PC-3 (cell line): Measurements from ENCODE around the gene DBF4B. TPM values are rescaled to one million over a fixed set of nuclear protein-coding genes. Genes with fewer than 3 reads are reported as not detected.

Experiments
- ATAC-seq: fragments of 200-7000 bp; cut with Tn5 transposase; 2 replicates; pipeline ENCODE4 v1.9.1; 2020; ENCODE audit warnings: mild to moderate bottlenecking, moderate library complexity
- BruUV-seq: library from RNA; stranded (reverse); fragments of 400-500 nt; replicated peaks from 2 replicates; lab custom pipeline; 2021; lab: Mats Ljungman, UMichigan
- CTCF ChIA-PET: fragments of 300-600 bp; sonication (Branson Sonifier 250); formaldehyde crosslinking; loops from one replicate; lab custom pipeline; 2022; ENCODE audit warnings: antibody characterized with exemption; lab: Charles Lee
- POLR2A ChIA-PET: fragments of 300-600 bp; sonication (Branson Sonifier 250); formaldehyde crosslinking; loops from one replicate; lab custom pipeline; 2022; ENCODE audit warnings: antibody characterized with exemption; ENCODE audit not compliant: unreplicated experiment; lab: Charles Lee
- DNase-seq: peaks from one replicate; pipeline ENCODE4 v3.0.0-alpha.2; 2015
- H2AFZ ChIP-seq: fragments of 300-600 bp; sonication (generic); 2 replicates; pipeline ENCODE4 v1.6.0; 2016; ENCODE audit warnings: antibody characterized with exemption, low read length
- H3F3A ChIP-seq: fragments of 300-600 bp; sonication (generic); one replicate; pipeline ENCODE4 v1.6.0; 2017; ENCODE audit warnings: antibody characterized with exemption, low read length, control low read depth, mild to moderate bottlenecking; ENCODE audit not compliant: unreplicated experiment
- H3K27ac ChIP-seq: fragments of 300-600 bp; sonication (generic); 2 replicates; pipeline ENCODE4 v1.5.1; 2016; ENCODE audit warnings: mild to moderate bottlenecking, low read length
- H3K27me3 ChIP-seq: fragments of 300-600 bp; sonication (generic); 2 replicates; pipeline ENCODE4 v1.6.1; 2016; ENCODE audit warnings: low read length, mixed read lengths
- H3K36me3 ChIP-seq: fragments of 300-600 bp; sonication (generic); 2 replicates; pipeline ENCODE4 v1.6.1; 2016; ENCODE audit warnings: low read depth, mixed run types, low read length, mixed read lengths
- H3K4me1 ChIP-seq: fragments of 300-600 bp; sonication (generic); 2 replicates; pipeline ENCODE4 v1.5.1; 2016; ENCODE audit warnings: low read length; ENCODE audit not compliant: insufficient read depth
- H3K4me2 ChIP-seq: fragments of 300-600 bp; sonication (generic); 2 replicates; pipeline ENCODE4 v1.6.0; 2016; ENCODE audit warnings: low read length
- H3K4me3 ChIP-seq: fragments of 300-600 bp; sonication (generic); 2 replicates; pipeline ENCODE4 v1.5.1; 2016; ENCODE audit warnings: mild to moderate bottlenecking, low read length, mixed read lengths
- H3K79me2 ChIP-seq: fragments of 300-600 bp; sonication (generic); 2 replicates; pipeline ENCODE4 v1.6.1; 2017; ENCODE audit warnings: low read length, mixed read lengths
- H3K9ac ChIP-seq: fragments of 300-600 bp; sonication (generic); 2 replicates; pipeline ENCODE4 v1.6.0; 2016; ENCODE audit warnings: mild to moderate bottlenecking, low read length
- H3K9me2 ChIP-seq: fragments of 300-600 bp; sonication (generic); replicated peaks from 2 replicates; pipeline ENCODE4 v1.6.1; 2016; ENCODE audit warnings: mixed run types, low read length, mixed read lengths
- H3K9me3 ChIP-seq: fragments of 300-600 bp; sonication (generic); 2 replicates; pipeline ENCODE4 v1.6.1; 2016; ENCODE audit warnings: low read length, mixed read lengths
- H4K20me1 ChIP-seq: fragments of 300-600 bp; sonication (generic); 2 replicates; pipeline ENCODE4 v1.6.1; 2016; ENCODE audit warnings: low read length, mixed read lengths
- CTCF ChIP-seq: fragments of 300-600 bp; sonication (generic); conservative IDR thresholded peaks from 2 replicates; pipeline ENCODE4 v1.5.1; 2017; ENCODE audit warnings: antibody characterized with exemption, low read depth, mild to moderate bottlenecking, low read length
- EZH2 ChIP-seq: fragments of 300-600 bp; sonication (generic); IDR thresholded peaks from one replicate; pipeline ENCODE4 v1.6.1; 2017; ENCODE audit warnings: antibody characterized with exemption, mild to moderate bottlenecking, low read length; ENCODE audit not compliant: unreplicated experiment
- EZH2phosphoT487 ChIP-seq: fragments of 300-600 bp; sonication (generic); IDR thresholded peaks from 2 replicates; pipeline ENCODE4 v1.6.1; 2018; ENCODE audit warnings: mild to moderate bottlenecking, antibody characterized with exemption, low read length, borderline replicate concordance
- intact Hi-C: fragments of 100-400 bp; cut with micrococcal nuclease; formaldehyde crosslinking; loops from 2 replicates; pipeline ENCODE4 v1.9.0; 2023
- total RNA-seq: library from RNA; depleted of rRNA; stranded (reverse); fragments of >200 nt; gene quantifications from 2 replicates; pipeline ENCODE4 v1.2.3, GENCODE V29; 2014

DBF4B gene
- total RNA-seq, 1 experiment from 2014 or later = 17.9 TPM

GRCh38 chr17:44788139-44788538, 79.7 kb downstream of the DBF4B start:
- no TSS peak for BruUV-seq
- no peak for ATAC-seq
- POLR2A ChIA-PET = no interaction called here

GRCh38 chr17:44792276-44792675, 83.8 kb downstream of the DBF4B start:
- intact Hi-C loops = no loop called here
- ChIA-PET CTCF (no interaction called here), POLR2A (interaction anchor here (0.6 kb wide), 2 partner anchors 118 to 259 kb away, joined by 5 to 9 read pairs; no protein-coding TSS in a partner anchor)
- Histone ChIP-seq H3K4me3 (no peak overlapping the region), H3K27me3 (no peaks in the 10 kb centered on the region), H3F3A (no peaks in the 10 kb centered on the region), H3K9ac (no peak overlapping the region), H3K27ac (no peak overlapping the region), H3K9me2 (no peaks in the 10 kb centered on the region), H3K4me2 (no peak overlapping the region), H2AFZ (no peak overlapping the region), H3K9me3 (no peaks in the 10 kb centered on the region), H3K4me1 (peaks cover 24% of the 10 kb centered on the region), H4K20me1 (no peaks in the 10 kb centered on the region), H3K79me2 (no peaks in the 10 kb centered on the region), H3K36me3 (no peaks in the 10 kb centered on the region; the same call in 1 of the 2 replicates)
- no peak for DNase-seq
- ATAC-seq = no peak
- TF ChIP-seq EZH2 = no peak
- no peak for TF ChIP-seq EZH2phosphoT487
- TF ChIP-seq CTCF = no peak
- no TSS peak for BruUV-seq

More at GRCh38 chr17:44788139-44788538, 79.7 kb downstream of the DBF4B start:
- Histone ChIP-seq H2AFZ (no peak overlapping the region), H3K79me2 (no peaks in the 10 kb centered on the region), H3K27ac (no peak overlapping the region), H3K4me1 (no peaks in the 10 kb centered on the region), H3K27me3 (no peaks in the 10 kb centered on the region), H3K9me3 (no peaks in the 10 kb centered on the region), H3K9me2 (no peaks in the 10 kb centered on the region), H3K4me3 (no peak overlapping the region), H4K20me1 (no peaks in the 10 kb centered on the region), H3F3A (no peaks in the 10 kb centered on the region), H3K4me2 (no peak overlapping the region), H3K9ac (no peak overlapping the region), H3K36me3 (no peaks in the 10 kb centered on the region)
- no peak for DNase-seq
- TF ChIP-seq CTCF (no peak), EZH2 (no peak), EZH2phosphoT487 (no peak)
- intact Hi-C loops = no loop called here
- CTCF ChIA-PET = no interaction called here
